K562 (cell line): ENCODE results near the gene FES. TPM values are rescaled to one million over a fixed set of nuclear protein-coding genes. Genes with fewer than 3 reads are reported as not detected.

Experiments
- ATAC-seq: fragments of 200-7000 bp; cut with Tn5 transposase; 3 replicates; pipeline ENCODE4 v1.9.1; 2020; ENCODE audit warnings: moderate library complexity
- BruUV-seq: library from RNA; stranded (reverse); fragments of 400-500 nt; replicated peaks from 2 replicates; lab custom pipeline; 2021; lab: Mats Ljungman, UMichigan
- CTCF ChIA-PET: fragments of 300-600 bp; formaldehyde crosslinking; extraction: SDS; loops from one replicate; lab custom pipeline; 2021; ENCODE audit warnings: low intra/inter-chr PET ratio; lab: Yijun Ruan, JAX
- POLR2A ChIA-PET: fragments of 300-600, 350-650 bp; sonication (Branson Sonifier 250); formaldehyde crosslinking; extraction: SDS; loops from one replicate; lab custom pipeline; 2021; ENCODE audit warnings: antibody characterized with exemption, inconsistent platforms; lab: Yijun Ruan, JAX
- DNase-seq, 4 experiments: peaks; one replicate each; pipeline versions ENCODE4 v3.0.0 to v3.0.0-alpha.2; 2011 to 2018; ENCODE audit warnings: low spot score in 3 of 4, mixed read lengths in 3 of 4; ENCODE audit errors: extremely low read depth in 1 of 4
- FAIRE-seq: peaks from 2 replicates; lab custom pipeline; 2011; peaks lifted over from hg19 to GRCh38; lab: Jason Lieb, UNC
- H2AFZ ChIP-seq: 2 replicates; pipeline ENCODE4 v1.6.0; 2011; ENCODE audit warnings: low read depth, low read length, control low read depth, inconsistent platforms
- H3K27ac ChIP-seq: fragments of 200-600 bp; 3 replicates; pipeline ENCODE4 v1.8.0; 2011; ENCODE audit warnings: low read depth, mild to moderate bottlenecking, control low read depth, inconsistent platforms, low read length, moderate library complexity, mixed read lengths; ENCODE audit errors: extremely low read depth
- H3K27me3 ChIP-seq, 2 experiments: fragments of 300-600 bp in 1 of 2; 2 replicates in 1 of 2; 3 replicates in 1 of 2; pipeline versions ENCODE4 v1.6.0 to v1.8.0; 2011; ENCODE audit warnings: inconsistent platforms in 2 of 2, low read length in 2 of 2, mild to moderate bottlenecking in 1 of 2, mixed read lengths in 1 of 2, moderate library complexity in 1 of 2; ENCODE audit not compliant: control insufficient read depth in 2 of 2, insufficient read depth in 2 of 2
- H3K36me3 ChIP-seq: fragments of 300-600 bp; 3 replicates; pipeline ENCODE4 v1.8.0; 2011; ENCODE audit warnings: mild to moderate bottlenecking, low read length, inconsistent platforms; ENCODE audit not compliant: control insufficient read depth, insufficient read depth
- H3K4me1 ChIP-seq, 2 experiments: fragments of 200-600 bp in 1 of 2; replicated peaks in 1 of 2; 2 replicates in 1 of 2; 3 replicates in 1 of 2; pipeline versions ENCODE4 v1.5.1 to v1.8.0; 2011; ENCODE audit warnings: inconsistent platforms in 2 of 2, low read length in 2 of 2, mild to moderate bottlenecking in 1 of 2, mixed read lengths in 1 of 2, moderate library complexity in 1 of 2; ENCODE audit not compliant: control insufficient read depth in 2 of 2, insufficient read depth in 2 of 2
- H3K4me2 ChIP-seq: 2 replicates; pipeline ENCODE4 v1.6.1; 2011; ENCODE audit warnings: low read length, control low read depth, inconsistent platforms, mixed read lengths; ENCODE audit not compliant: insufficient read depth
- H3K4me3 ChIP-seq: fragments of 200-600 bp; sonication (generic), shearing (Covaris generic); 2 replicates; pipeline ENCODE4 v1.5.1; 2016; ENCODE audit warnings: control low read depth, inconsistent platforms
- H3K79me2 ChIP-seq: fragments of 200-600 bp; 3 replicates; pipeline ENCODE4 v1.8.0; 2011; ENCODE audit warnings: low read length, inconsistent platforms; ENCODE audit not compliant: control insufficient read depth, insufficient read depth
- H3K9ac ChIP-seq, 2 experiments: 2 replicates each; pipeline versions ENCODE4 v1.6.0 to v1.6.1; 2011; ENCODE audit warnings: low read depth in 2 of 2, low read length in 2 of 2, control low read depth in 1 of 2, inconsistent platforms in 1 of 2, mild to moderate bottlenecking in 1 of 2, mixed read lengths in 1 of 2; ENCODE audit not compliant: insufficient read depth in 1 of 2
- H3K9me1 ChIP-seq: one replicate; pipeline ENCODE4 v1.6.0; 2011; ENCODE audit warnings: inconsistent platforms, mild to moderate bottlenecking, low read length, moderate library complexity; ENCODE audit not compliant: control insufficient read depth, insufficient read depth
- H3K9me3 ChIP-seq: replicated peaks from 2 replicates; pipeline ENCODE4 v1.5.1; 2011; ENCODE audit warnings: low read depth, low read length, inconsistent platforms; ENCODE audit not compliant: control insufficient read depth, insufficient read depth
- H4K20me1 ChIP-seq: replicated peaks from 2 replicates; pipeline ENCODE4 v1.6.1; 2011; ENCODE audit warnings: low read length, inconsistent platforms, mixed read lengths; ENCODE audit not compliant: control insufficient read depth, insufficient read depth
- ARID3A ChIP-seq: IDR thresholded peaks from 2 replicates; pipeline ENCODE4 v1.6.1; 2012; ENCODE audit warnings: low read depth, low read length, improper control_type of control experiment, borderline replicate concordance
- HDAC2 ChIP-seq: fragments of 450-650 bp; IDR thresholded peaks from 2 replicates; pipeline ENCODE4 v1.6.1; 2016; ENCODE audit warnings: mild to moderate bottlenecking
- IRF9 ChIP-seq: fragments of 450-650 bp; IDR thresholded peaks from 2 replicates; pipeline ENCODE4 v1.6.1; 2016; ENCODE audit warnings: missing biosample characterization, missing genetic modification characterization
- MIER1 ChIP-seq: fragments of 450-650 bp; IDR thresholded peaks from 2 replicates; pipeline ENCODE4 v1.6.1; 2016; ENCODE audit warnings: antibody characterized with exemption, mild to moderate bottlenecking, low read depth
- POLR2G ChIP-seq: fragments of 200-400 bp; formaldehyde crosslinking; IDR thresholded peaks from 2 replicates; pipeline ENCODE4 v1.6.1; 2017; ENCODE audit warnings: low read depth, mild to moderate bottlenecking, antibody characterized with exemption, low read length, moderate library complexity
- RBFOX2 ChIP-seq: fragments of 200-400 bp; formaldehyde crosslinking; IDR thresholded peaks from 2 replicates; pipeline ENCODE4 v1.6.1; 2017; ENCODE audit warnings: low read depth, mild to moderate bottlenecking, low read length, moderate library complexity
- SIX5 ChIP-seq, 2 experiments: IDR thresholded peaks; 2 replicates each; pipeline ENCODE4 v1.6.1; 2011; ENCODE audit warnings: low read length in 2 of 2, borderline replicate concordance in 1 of 2, low read depth in 1 of 2, mild to moderate bottlenecking in 1 of 2, moderate library complexity in 1 of 2; ENCODE audit not compliant: insufficient read depth in 1 of 2
- ZNF212 ChIP-seq: fragments of 450-650 bp; formaldehyde crosslinking; IDR thresholded peaks from 2 replicates; pipeline ENCODE4 v1.4.0; 2020; ENCODE audit warnings: mild to moderate bottlenecking
- ZNF830 ChIP-seq: fragments of 250-450 bp; sonication (Bioruptor Pico); IDR thresholded peaks from 2 replicates; pipeline ENCODE4 v1.5.0; 2021; ENCODE audit warnings: mild to moderate bottlenecking
- WGBS: fragments of 100-300 bp; shearing (Covaris generic); methylation state at CpG from one replicate; pipeline ENCODE4 v1.1.6; 2016; ENCODE audit warnings: low coverage, mixed read lengths; ENCODE audit not compliant: insufficient coverage; ENCODE audit errors: missing lambda C conversion rate; 5-methylcytosine and 5-hydroxymethylcytosine counted together
- in situ Hi-C: fragments of 300-500 bp; cut with MboI; formaldehyde crosslinking; loops from 4 replicates; pipeline ENCODE4 v1.15.0; 2018; ENCODE audit warnings: inconsistent platforms, mixed read lengths
- intact Hi-C: fragments of 100-400 bp; cut with micrococcal nuclease; formaldehyde crosslinking; loops from 2 replicates; pipeline ENCODE4 v1.14.2; 2022
- polyA plus RNA-seq, 8 experiments: library from polyadenylated mRNA; depleted of rRNA in 4 of 8; stranded (reverse) in 5 of 8; unstranded in 3 of 8; fragments of >200 nt; fragmentation: Nextera tagmentation in 2 of 8; fragmentation: Illumina TruSeq in 1 of 8; extraction: Ambion mirVana in 2 of 8; extraction: Trizol in 1 of 8; gene quantifications; 2 replicates each; pipeline versions ENCODE4 v1.2.1 to v1.2.3, GENCODE V29; 2011 to 2014; ENCODE audit warnings: inconsistent platforms in 1 of 8, missing spikeins in 1 of 8
- total RNA-seq, 7 experiments: library from RNA; depleted of rRNA in 6 of 7; stranded (reverse); fragments of >200 nt in 6 of 7; fragmentation: Illumina TruSeq in 2 of 7; extraction: Trizol in 2 of 7; gene quantifications; 2 replicates each; pipeline versions ENCODE4 v1.2.1 to v1.2.3, GENCODE V29; 2011 to 2021; ENCODE audit warnings: low replicate concordance in 1 of 7
- TF ChIP-seq, protein P1 (sequence below): fragments of 450-650 bp; IDR thresholded peaks from 2 replicates; pipeline ENCODE4 v1.6.1; 2016; ENCODE audit warnings: low read depth

Gene FES
- total and polyA plus RNA-seq, 9 of the 15 experiments (the other 6 are each of a cell fraction or from before 2014, with no cell fraction given): 0.38 to 2.6 (median 0.82) TPM

- TF ChIP-seq SIX5 (IDR thresholded peaks at IDR 0.05; ENCODE audit: borderline replicate concordance in 1 of 2, insufficient read depth in 1 of 2, low read depth in 1 of 2, low read length in 2 of 2) (no peak), ZNF212 (CRISPR knock-in tag) (no peak), HDAC2 (no peak), MIER1 (no peak), ZNF830 (no peak)
These were observed 28.4 kb downstream of the FES start (continued) for GRCh38 chr15:90912770-90913075.

DNA sequence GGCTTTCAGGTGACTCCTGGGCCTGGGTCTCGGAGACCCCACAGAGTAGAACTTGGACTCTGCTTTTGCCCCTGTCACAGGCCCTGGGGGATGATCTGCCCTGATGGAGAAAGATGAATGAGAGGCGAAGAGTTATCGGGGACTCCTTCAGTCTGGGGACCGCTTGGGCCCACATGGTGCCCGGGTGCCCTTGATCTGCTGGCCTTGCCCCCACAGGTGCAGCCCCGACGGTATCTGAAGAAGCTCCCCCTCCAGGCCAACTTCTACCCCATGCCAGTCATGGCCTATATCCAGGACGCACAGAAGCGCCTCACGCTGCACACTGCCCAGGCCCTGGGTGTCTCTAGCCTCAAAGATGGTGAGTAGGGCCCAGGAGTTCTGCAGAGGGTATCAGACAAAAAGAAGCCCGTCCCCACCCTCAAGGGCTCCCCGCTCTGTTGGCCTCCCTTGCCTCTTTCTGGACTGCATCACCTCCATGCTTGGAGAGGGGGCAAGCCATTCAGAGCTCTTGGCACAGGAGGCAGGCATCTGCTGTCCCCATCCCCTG is 29.2 kb downstream of the FES start:
- Histone ChIP-seq H3K9me1 (no peaks in the 10 kb centered on the region), H3K4me2 (no peak overlapping the region), H3K9ac (no peak overlapping the region), H3K9me3 (no peaks in the 10 kb centered on the region), H2AFZ (no peak overlapping the region), H3K27me3 (no peaks in the 10 kb centered on the region), H3K79me2 (peaks cover 6% of the 10 kb centered on the region; the same call in 2 of the 3 replicates), H3K4me1 (peaks cover 17 to 43% of the 10 kb centered on the region in 2 experiments), H3K27ac (no peak overlapping the region), H3K4me3 (no peak overlapping the region), H3K36me3 (peaks cover 98% of the 10 kb centered on the region), H4K20me1 (no peaks in the 10 kb centered on the region)
- intact Hi-C loops: no loop called here
- TF ChIP-seq RBFOX2 (peak; percentile 54; the same call in 1 of the 2 replicates), IRF9 (tag) (no peak), POLR2G (0 out of 2 replicates have a peak, but pooled peaks have one; percentile 33), ARID3A (no peak)
- TF ChIP-seq, protein P1, sequence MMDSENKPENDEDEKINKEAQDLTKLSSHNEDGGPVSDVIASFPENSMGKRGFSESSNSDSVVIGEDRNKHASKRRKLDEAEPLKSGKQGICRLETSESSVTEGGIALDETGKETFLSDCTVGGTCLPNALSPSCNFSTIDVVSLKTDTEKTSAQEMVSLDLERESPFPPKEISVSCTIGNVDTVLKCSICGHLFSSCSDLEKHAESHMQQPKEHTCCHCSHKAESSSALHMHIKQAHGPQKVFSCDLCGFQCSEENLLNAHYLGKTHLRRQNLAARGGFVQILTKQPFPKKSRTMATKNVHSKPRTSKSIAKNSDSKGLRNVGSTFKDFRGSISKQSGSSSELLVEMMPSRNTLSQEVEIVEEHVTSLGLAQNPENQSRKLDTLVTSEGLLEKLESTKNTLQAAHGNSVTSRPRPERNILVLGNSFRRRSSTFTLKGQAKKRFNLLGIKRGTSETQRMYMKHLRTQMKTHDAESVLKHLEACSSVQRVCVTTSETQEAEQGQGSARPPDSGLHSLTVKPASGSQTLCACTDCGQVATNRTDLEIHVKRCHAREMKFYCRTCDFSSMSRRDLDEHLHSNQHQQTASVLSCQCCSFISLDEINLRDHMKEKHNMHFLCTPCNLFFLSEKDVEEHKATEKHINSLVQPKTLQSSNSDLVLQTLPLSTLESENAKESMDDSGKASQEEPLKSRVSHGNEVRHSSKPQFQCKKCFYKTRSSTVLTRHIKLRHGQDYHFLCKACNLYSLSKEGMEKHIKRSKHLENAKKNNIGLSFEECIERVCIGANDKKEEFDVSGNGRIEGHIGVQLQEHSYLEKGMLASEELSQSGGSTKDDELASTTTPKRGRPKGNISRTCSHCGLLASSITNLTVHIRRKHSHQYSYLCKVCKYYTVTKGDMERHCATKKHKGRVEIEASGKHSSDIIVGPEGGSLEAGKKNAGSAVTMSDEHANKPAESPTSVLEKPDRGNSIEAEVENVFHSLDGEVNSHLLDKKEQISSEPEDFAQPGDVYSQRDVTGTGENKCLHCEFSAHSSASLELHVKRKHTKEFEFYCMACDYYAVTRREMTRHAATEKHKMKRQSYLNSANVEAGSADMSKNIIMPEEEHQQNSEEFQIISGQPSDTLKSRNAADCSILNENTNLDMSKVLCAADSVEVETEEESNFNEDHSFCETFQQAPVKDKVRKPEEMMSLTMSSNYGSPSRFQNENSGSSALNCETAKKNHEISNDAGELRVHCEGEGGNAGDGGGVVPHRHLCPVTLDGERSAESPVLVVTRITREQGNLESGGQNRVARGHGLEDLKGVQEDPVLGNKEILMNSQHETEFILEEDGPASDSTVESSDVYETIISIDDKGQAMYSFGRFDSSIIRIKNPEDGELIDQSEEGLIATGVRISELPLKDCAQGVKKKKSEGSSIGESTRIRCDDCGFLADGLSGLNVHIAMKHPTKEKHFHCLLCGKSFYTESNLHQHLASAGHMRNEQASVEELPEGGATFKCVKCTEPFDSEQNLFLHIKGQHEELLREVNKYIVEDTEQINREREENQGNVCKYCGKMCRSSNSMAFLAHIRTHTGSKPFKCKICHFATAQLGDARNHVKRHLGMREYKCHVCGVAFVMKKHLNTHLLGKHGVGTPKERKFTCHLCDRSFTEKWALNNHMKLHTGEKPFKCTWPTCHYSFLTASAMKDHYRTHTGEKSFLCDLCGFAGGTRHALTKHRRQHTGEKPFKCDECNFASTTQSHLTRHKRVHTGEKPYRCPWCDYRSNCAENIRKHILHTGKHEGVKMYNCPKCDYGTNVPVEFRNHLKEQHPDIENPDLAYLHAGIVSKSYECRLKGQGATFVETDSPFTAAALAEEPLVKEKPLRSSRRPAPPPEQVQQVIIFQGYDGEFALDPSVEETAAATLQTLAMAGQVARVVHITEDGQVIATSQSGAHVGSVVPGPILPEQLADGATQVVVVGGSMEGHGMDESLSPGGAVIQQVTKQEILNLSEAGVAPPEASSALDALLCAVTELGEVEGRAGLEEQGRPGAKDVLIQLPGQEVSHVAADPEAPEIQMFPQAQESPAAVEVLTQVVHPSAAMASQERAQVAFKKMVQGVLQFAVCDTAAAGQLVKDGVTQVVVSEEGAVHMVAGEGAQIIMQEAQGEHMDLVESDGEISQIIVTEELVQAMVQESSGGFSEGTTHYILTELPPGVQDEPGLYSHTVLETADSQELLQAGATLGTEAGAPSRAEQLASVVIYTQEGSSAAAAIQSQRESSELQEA: no peak
- ChIA-PET POLR2A (interaction anchor here (0.6 to 4.7 kb wide), 7 partner anchors 9 to 1671 kb away, joined by 3 to 54 read pairs (median 6); partner anchors contain the start of genes HDDC3, MAN2A2 and UNC45A), CTCF (no interaction called here)
- 93% methylated on average over 12 of the region's 12 CpGs for WGBS
- no peak for DNase-seq
- no TSS peak for BruUV-seq
- no peak for ATAC-seq
- no peak for FAIRE-seq
- in situ Hi-C loops: no loop called here
